Right lung (tissue), 5 donors: ENCODE measurements around the gene CENPT. TPM values are rescaled to one million over a fixed set of nuclear protein-coding genes. Genes with fewer than 3 reads are reported as not detected.
"Not testable (repeated sequence)": the region's sequence is repeated elsewhere in the genome, so short reads cannot be mapped to it uniquely, and the experiment has no call there.

Experiments
- DNase-seq, 2 donors: peaks; one replicate each; pipeline ENCODE4 v3.0.0-alpha.2; 2013
- polyA plus RNA-seq, 5 donors: library from polyadenylated mRNA; unstranded; fragments of 120-200 nt; gene quantifications; one replicate each; pipeline versions ENCODE4 v1.2.1 to v1.2.3, GENCODE V29; 2013; ENCODE audit warnings: inconsistent platforms in 1 of 5, low replicate concordance in 1 of 5; ENCODE audit not compliant: insufficient read length in 5 of 5, insufficient read depth in 1 of 5

CENPT gene
- polyA plus RNA-seq, 5 donors: 46.6 to 63.5 (median 55.7) TPM

- DNase-seq: no peak
Measured at GRCh38 chr16:67853670-67854069, 6.2 kb upstream of the CENPT start.

DNA sequence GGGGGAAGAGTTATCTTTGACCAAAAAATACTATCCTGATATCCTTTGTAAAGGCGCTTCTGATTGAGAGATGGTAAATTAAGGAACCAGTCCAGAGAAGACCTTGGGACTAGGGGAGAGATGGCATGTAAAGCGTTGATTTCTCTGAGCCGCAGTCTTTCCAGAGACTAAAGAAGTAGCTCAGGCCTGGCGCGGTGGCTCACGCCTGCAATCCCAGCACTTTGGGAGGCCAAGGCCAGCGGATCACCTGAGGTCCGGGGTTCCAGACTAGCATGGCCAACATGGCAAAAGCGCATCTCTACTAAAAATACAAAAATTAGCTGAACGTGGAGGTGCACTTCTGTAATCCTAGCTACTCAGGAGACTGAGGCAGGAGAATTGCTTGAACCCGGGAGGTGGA lies 625 bp upstream of the CENPT start:
- DNase-seq: no peak

DNA sequence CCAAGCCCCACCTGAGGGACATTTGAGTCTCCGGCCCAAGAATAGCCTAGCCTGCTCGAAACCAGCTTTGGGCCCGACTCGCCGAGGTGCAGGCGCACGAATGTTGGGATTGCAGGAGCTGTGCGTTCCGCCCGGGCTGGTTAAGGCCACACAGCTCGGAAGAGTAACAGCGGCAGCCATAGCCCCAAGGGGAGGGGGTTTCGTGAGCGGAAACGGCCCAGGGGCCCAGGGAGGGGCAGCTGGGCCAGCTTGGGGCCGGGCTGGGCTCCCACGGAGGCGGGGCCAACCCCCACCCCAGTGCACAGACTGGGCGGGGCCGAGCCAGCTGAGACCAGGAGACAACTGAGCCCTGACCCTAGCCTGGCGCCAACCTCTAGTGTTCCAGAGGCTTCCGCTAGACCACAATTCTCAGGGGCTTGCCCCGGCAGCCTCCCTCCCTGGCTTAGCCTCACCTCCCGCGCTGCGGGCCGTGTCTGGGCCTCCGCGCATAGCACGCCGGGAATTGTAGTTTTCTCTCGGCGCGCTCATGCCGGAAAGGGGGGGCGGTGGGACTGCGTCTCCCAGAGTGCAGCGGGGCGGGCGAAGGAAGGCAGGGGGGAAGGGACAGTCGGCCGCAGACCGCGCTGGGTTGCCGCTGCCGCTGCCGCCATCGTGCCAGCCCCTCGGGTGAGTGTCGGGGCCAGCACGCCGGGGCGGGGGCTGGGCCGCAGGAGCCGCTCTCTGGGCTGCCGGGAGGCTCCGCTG lies 1.0 kb downstream of the CENPT start, which contains the start of gene NUTF2:
Gene NUTF2, plus strand, starts transcription at position 614 of the 744 bp plus-strand sequence. CDS start 18,198 bp downstream, outside the sequence.
- DNase-seq: peak; percentile 97 to 98

DNA sequence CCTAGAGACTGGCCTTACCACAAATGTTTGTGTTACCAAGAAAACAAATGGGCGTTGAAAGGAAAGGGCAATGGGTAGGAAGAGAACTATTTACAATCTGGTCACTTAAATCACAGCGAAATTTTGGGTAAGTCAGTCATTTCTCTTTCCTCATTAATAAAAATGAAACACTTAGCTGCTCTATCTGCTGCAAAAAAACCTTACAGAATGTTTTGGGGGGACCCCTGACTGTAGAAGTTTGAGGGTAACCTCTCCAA lies 1.5 kb downstream of the CENPT start:
- no peak for DNase-seq

DNA sequence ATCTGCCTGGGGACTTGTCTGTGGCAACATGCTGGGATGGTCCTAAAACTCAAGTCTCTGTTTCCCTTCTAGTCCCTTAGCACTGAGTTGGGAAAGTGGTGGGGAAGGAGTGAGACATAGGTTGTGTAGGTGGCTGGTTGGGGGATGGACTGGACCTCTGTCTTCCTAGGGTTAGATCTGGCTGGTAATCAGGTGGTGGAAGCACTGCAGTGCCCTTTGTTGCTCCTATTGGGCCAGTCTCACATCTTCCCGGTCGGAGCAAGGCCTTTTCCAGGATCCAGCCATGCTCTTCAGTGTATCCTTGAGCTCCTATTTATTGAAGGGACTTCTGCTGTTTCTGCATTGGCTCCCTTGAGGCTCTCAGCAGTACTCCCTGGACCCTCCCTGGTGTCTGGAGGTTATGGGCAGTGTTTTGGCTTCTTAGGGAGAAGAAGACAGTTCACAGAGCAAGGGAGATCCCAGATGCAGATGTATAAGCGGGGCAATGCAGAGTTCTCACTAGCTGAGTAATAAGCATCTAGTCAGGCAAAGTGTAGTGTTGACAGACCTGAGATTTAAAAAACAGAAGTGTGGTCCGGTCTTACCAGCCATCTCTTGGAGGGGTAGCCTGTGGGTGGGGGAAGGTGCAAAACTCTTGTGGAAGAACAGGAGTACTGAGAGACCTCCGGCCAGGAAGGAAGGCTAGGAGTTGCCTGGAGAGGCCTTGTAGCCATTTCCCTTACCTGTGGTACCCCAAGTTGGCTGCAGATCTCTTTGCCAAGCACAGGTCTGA lies 2.0 kb downstream of the CENPT start:
- DNase-seq: no peak

GRCh38 chr16:67844497-67844896 lies 3.0 kb downstream of the CENPT start:
- no peak for DNase-seq

- DNase-seq: no peak
Measured at GRCh38 chr16:67843343-67843765, 4.1 kb downstream of the CENPT start.

GRCh38 chr16:67842509-67843342 lies 4.8 kb downstream of the CENPT start:
- peak in 1 of 2 donors; percentile 52 for DNase-seq

DNA sequence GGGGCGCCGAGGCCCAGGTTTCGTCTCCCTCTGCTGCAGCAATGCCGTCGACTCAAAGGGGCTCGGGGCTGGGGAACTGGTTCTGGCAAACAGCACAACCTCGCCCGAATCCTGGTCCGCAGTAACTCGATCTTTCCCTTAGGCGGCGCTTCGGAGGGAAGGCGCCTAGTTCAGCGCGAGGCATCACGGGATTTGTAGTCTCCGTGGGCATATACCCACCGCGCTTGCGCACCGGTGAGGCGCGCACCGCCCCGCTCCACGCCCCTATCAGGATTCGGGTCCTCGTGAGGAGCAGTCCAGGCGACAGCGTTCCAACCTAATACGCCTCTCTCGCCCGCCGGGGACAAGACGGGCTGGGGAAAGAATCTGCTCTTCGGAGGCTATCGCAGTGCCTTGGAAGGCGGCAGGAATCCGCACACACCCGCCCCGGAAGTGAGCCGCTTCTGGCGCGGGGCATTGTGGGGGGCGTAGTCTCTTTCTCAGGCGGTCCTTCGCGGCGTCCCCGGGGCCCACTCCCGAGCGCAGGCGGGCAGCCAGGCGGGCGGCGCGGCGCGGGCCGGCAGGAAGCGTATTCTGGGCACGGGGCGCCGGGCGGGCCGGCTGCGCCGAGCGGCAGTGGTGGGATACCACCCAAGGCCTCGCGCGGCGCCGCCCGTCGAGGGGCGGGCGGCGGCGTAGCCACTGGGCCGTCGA lies 5.5 kb downstream of the CENPT start, which contains the start of gene THAP11:
Gene THAP11, plus strand, starts transcription at position 505 of the 693 bp plus-strand sequence. CDS start 235 bp downstream, outside the sequence.
- DNase-seq: peak; percentile 96 to 97

DNA sequence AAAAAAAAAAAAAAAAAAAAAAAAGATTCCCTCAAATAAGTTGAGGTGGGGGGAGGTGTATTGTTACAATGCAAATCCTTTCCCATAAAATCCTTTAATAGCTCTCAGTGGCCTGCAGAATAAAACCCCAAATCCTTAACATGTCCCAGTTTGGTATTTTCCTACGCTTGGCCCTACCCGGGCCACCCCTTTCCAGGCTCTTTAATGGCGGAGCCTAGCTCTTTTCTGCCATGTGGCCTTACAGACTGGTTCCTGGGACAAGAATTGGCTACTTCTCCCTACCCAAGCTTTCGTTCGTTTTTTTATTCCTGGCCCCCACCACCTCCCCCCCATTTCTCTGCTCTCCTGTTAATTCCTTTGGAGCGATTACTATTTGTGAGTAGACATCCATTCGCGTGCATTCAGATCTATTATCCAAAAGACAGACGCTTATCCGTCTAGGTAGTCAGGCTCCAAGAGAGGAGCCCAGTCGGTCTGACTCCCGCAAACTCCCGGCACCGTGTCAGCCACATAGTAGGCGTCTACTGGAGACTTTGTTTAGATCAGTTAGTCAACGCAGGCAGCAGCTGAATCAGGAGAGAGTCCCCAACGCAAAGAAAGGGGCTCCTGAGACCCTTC lies 6.2 kb downstream of the CENPT start:
- DNase-seq: no peak

DNA sequence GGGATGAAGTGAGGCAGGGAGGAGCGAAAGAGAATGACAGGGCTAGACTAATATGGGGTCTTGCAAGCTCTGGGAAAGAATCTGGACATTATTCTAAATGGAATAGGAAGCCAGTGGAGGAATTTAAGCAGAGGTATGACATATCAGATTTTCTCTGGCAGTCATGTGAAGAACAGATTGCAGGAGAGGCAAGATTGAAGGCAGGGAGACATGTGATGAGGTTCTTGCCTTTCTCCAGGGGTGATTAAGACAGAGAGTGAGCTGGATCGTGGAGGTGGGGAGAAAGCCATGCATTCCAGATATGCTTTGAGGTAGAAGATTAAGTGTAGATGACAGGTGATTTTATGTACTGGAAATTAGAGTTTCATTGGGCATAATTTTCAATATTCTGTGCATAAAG lies 9.7 kb downstream of the CENPT start:
- no peak for DNase-seq

- DNase-seq: not testable (repeated sequence)
Measured at GRCh38 chr16:67837190-67837589, 10.3 kb downstream of the CENPT start.

- no peak for DNase-seq
Measured at GRCh38 chr16:67834242-67834614, 13.3 kb downstream of the CENPT start.

DNA sequence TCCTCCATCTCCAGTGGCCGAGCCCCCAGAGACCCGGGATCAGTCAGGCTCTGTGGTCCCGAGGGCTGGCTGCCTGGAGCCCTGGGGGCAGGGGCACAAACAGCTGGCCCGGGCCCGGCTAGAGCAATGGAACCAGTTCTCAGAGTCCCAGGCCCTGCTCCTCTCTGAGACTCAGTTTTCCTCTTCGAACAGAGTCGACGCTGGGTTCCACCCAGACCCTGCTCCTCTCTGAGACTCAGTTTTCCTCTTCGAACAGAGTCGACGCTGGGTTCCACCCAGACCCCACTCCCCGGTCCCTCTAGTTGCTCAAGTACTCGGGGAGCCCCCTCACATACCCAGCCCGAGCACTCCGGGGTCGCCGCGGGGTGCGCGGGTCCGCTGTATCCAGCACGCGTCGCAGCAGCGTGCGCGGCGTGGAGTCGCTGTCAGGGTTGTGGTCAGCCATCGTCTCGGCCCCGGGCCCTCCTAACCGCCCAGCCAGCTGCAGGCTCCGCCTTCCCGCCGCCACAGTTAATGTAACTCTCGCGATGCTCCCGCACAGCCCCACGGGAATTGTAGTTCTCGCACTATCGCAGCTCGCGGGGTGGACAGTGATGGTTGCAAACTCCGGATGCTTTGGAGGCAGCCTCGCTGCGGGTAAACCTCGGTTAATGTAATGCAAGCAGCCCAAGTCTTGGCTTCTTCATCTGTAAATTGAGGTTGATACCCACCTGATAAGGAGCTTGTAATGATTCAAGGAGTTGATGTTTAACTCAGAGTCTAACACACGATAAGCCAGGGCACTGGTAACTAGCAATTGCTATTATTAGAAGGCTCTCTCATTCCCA lies 13.9 kb downstream of the CENPT start:
- DNase-seq: peak; percentile 87 to 88

DNA sequence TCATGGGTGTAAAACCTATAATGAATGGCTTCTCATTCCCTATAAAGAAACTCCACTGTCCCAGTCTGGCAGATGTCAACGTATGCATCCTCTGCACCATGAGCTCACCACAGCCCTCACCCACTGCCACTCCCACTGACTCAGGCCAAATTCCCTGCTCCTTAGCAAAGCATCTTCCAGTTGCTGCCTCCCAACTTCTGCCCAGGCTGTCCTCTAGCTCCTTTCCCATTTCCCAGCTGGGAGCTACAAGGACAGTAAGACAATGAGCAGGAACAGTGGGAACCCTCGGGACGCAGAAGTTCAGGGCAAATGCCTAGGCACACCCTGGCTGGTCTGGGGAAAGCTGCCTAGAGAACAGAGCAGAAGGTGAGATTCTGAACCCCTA lies 14.5 kb downstream of the CENPT start:
- no peak for DNase-seq

- no peak for DNase-seq
Measured at GRCh38 chr16:67828651-67829050, 18.8 kb downstream of the CENPT start.

GRCh38 chr16:67825906-67826305 lies 21.6 kb downstream of the CENPT start:
- DNase-seq: no peak

DNA sequence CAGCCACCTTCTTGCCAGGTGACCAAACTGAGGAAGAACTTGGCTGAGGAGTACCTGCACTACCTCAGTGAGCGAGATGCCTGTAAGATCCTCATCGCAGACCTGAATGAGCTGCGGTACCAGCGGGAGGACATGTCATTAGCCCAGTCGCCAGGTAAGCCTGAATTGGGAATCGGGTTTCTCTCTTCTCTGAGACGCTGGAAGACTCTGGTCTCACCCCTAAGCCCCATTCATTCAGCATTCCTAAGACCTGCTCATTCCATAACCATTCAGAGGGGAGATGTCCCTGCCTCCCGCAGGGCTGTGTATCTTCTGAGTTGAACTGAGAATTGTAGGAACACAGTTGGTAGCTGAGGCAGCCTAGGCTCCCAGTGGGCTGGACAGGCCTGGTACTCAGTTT lies 22.4 kb downstream of the CENPT start:
- DNase-seq: no peak

GRCh38 chr16:67822511-67822910 lies 25.0 kb downstream of the CENPT start:
- DNase-seq: no peak

DNA sequence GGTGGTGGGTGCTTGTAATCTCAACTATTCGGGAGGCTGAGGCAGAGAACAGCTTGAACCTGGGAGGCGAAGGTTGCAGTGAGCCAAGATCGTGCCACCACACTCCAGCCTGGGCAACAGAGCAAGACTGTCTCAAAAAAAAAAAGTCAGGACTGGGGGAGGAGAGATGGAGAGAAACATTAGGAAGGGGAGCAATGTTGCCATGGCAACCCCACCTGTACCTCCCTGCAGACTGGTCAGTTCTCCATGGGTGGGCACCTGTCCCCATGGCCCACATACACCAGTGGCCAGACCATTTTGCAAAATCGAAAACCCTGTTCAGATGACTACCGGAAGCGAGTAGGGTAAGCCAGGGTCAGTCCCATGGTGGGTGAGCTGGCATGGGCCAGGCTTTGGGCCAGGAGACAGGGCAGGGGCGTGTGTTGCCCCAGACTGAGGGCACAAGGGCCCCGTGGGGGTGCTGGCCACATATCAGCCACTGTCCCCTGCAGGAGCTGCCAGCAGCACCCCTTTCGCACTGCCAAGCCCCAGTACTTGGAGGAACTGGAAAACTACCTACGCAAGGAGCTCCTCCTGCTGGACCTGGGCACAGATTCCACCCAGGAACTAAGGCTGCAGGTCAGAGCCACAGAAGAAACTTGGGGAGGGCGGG lies 26.8 kb downstream of the CENPT start:
- no peak for DNase-seq
